IMR-90 (cell line): ENCODE data around the gene KRT28. TPM values are rescaled to one million over a fixed set of nuclear protein-coding genes. Genes with fewer than 3 reads are reported as not detected.

Source experiments
- ATAC-seq: fragments of 200-7000 bp; cut with Tn5 transposase; 2 replicates; pipeline ENCODE4 v1.9.1; 2020; ENCODE audit warnings: low read depth, mild to moderate bottlenecking, moderate library complexity
- BruUV-seq: library from RNA; stranded (reverse); fragments of 400-500 nt; replicated peaks from 2 replicates; lab custom pipeline; 2021; lab: Mats Ljungman, UMichigan
- CTCF ChIA-PET: fragments of 300-600 bp; formaldehyde crosslinking; extraction: SDS; loops from one replicate; lab custom pipeline; 2021; ENCODE audit warnings: antibody characterized with exemption; lab: Yijun Ruan, JAX
- POLR2A ChIA-PET: fragments of 300-600 bp; sonication (Branson Sonifier 250); formaldehyde crosslinking; loops from one replicate; lab custom pipeline; 2022; ENCODE audit warnings: antibody characterized with exemption; ENCODE audit not compliant: unreplicated experiment; lab: Charles Lee
- DNase-seq: peaks from one replicate; pipeline ENCODE4 v3.0.0; 2013
- H2AFZ ChIP-seq: replicated peaks from 2 replicates; pipeline ENCODE3; 2013; ENCODE audit warnings: low read length, mild to moderate bottlenecking; ENCODE audit not compliant: poor library complexity
- H2AK5ac ChIP-seq: 2 replicates; pipeline ENCODE4 v1.6.1; 2013; ENCODE audit warnings: low read depth, low read length, inconsistent platforms
- H2AK9ac ChIP-seq: replicated peaks from 2 replicates; pipeline ENCODE3; 2013; ENCODE audit warnings: mild to moderate bottlenecking, low read depth, low read length, moderate library complexity; ENCODE audit not compliant: poor library complexity
- H2BK120ac ChIP-seq: 2 replicates; pipeline ENCODE4 v1.6.1; 2013; ENCODE audit warnings: low read depth, low read length, inconsistent platforms
- H2BK15ac ChIP-seq: 3 replicates; pipeline ENCODE4 v1.6.1; 2013; ENCODE audit warnings: low read depth, low read length, inconsistent platforms
- H2BK20ac ChIP-seq: 2 replicates; pipeline ENCODE4 v1.6.1; 2013; ENCODE audit warnings: low read depth, mild to moderate bottlenecking, inconsistent platforms, low read length, moderate library complexity
- H2BK5ac ChIP-seq: 2 replicates; pipeline ENCODE4 v1.6.1; 2013; ENCODE audit warnings: mild to moderate bottlenecking, low read depth, low read length, inconsistent platforms; ENCODE audit not compliant: poor library complexity, severe bottlenecking
- H3K14ac ChIP-seq: replicated peaks from 2 replicates; pipeline ENCODE4 v1.6.1; 2013; ENCODE audit warnings: low read depth, low read length, inconsistent platforms
- H3K18ac ChIP-seq: 2 replicates; pipeline ENCODE4 v1.6.1; 2013; ENCODE audit warnings: low read depth, low read length, control low read depth
- H3K23ac ChIP-seq: 2 replicates; pipeline ENCODE4 v1.6.1; 2013; ENCODE audit warnings: low read depth, low read length, inconsistent platforms
- H3K27ac ChIP-seq: 2 replicates; pipeline ENCODE4 v1.5.1; 2013; ENCODE audit warnings: mild to moderate bottlenecking, control low read depth, low read length; ENCODE audit not compliant: insufficient read depth
- H3K27me3 ChIP-seq: 2 replicates; pipeline ENCODE4 v1.6.1; 2013; ENCODE audit warnings: low read length; ENCODE audit not compliant: control insufficient read depth, insufficient read depth
- H3K36me3 ChIP-seq: 2 replicates; pipeline ENCODE4 v1.6.1; 2013; ENCODE audit warnings: low read length, mixed read lengths; ENCODE audit not compliant: control insufficient read depth, insufficient read depth
- H3K4ac ChIP-seq: 2 replicates; pipeline ENCODE4 v1.6.1; 2013; ENCODE audit warnings: low read depth, low read length, inconsistent platforms
- H3K4me1 ChIP-seq: 2 replicates; pipeline ENCODE4 v1.6.1; 2013; ENCODE audit warnings: low read length, mixed read lengths; ENCODE audit not compliant: control insufficient read depth, insufficient read depth
- H3K4me2 ChIP-seq: 2 replicates; pipeline ENCODE4 v1.6.1; 2013; ENCODE audit warnings: low read depth, mild to moderate bottlenecking, control low read depth, low read length, moderate library complexity
- H3K4me3 ChIP-seq: 2 replicates; pipeline ENCODE4 v1.5.1; 2013; ENCODE audit warnings: low read depth, mild to moderate bottlenecking, control low read depth, low read length, moderate library complexity; ENCODE audit not compliant: insufficient read depth
- H3K56ac ChIP-seq: 2 replicates; pipeline ENCODE4 v1.6.1; 2013; ENCODE audit warnings: low read length, inconsistent platforms; ENCODE audit not compliant: insufficient read depth; ENCODE audit errors: extremely low read depth
- H3K79me1 ChIP-seq, 2 experiments: 2 replicates each; pipeline ENCODE4 v1.6.1; 2013; ENCODE audit warnings: low read length in 2 of 2, inconsistent platforms in 1 of 2, low read depth in 1 of 2
- H3K9ac ChIP-seq: 2 replicates; pipeline ENCODE4 v1.6.1; 2013; ENCODE audit warnings: low read depth, low read length, control low read depth
- H3K9me1 ChIP-seq: 2 replicates; pipeline ENCODE4 v1.6.1; 2013; ENCODE audit warnings: low read length, inconsistent platforms; ENCODE audit not compliant: insufficient read depth
- H3K9me3 ChIP-seq: 2 replicates; pipeline ENCODE4 v1.6.1; 2013; ENCODE audit warnings: low read length; ENCODE audit not compliant: control insufficient read depth, insufficient read depth
- H4K20me1 ChIP-seq: 2 replicates; pipeline ENCODE4 v1.6.1; 2013; ENCODE audit warnings: low read length, inconsistent platforms; ENCODE audit not compliant: insufficient read depth
- H4K5ac ChIP-seq: 2 replicates; pipeline ENCODE4 v1.6.1; 2013; ENCODE audit warnings: mild to moderate bottlenecking, low read depth, low read length, control low read depth
- H4K8ac ChIP-seq, 2 experiments: 2 replicates each; pipeline ENCODE4 v1.6.1; 2013; ENCODE audit warnings: low read depth in 2 of 2, low read length in 2 of 2, control low read depth in 1 of 2, inconsistent platforms in 1 of 2
- H4K91ac ChIP-seq: 2 replicates; pipeline ENCODE4 v1.6.1; 2013; ENCODE audit warnings: low read depth, low read length, inconsistent platforms; ENCODE audit not compliant: insufficient read depth
- CTCF ChIP-seq: conservative IDR thresholded peaks from 2 replicates; pipeline ENCODE4 v1.5.1; 2012; ENCODE audit warnings: mild to moderate bottlenecking, low read depth, low read length, improper control_type of control experiment
- MAFK ChIP-seq: IDR thresholded peaks from 2 replicates; pipeline ENCODE4 v1.6.1; 2012; ENCODE audit warnings: low read depth, low read length, improper control_type of control experiment
- WGBS, 2 experiments: methylation state at CpG; one replicate each; pipeline versions ENCODE4 v1.1.5 to v1.1.7; 2013; ENCODE audit warnings: missing lambda C conversion rate in 2 of 2; ENCODE audit not compliant: insufficient read length in 1 of 2; ENCODE audit errors: extremely low coverage in 2 of 2; 5-methylcytosine and 5-hydroxymethylcytosine counted together
- dilution Hi-C: fragments of 300-500 bp; cut with HindIII; formaldehyde crosslinking; loops from one replicate; pipeline ENCODE4 v1.14.3; 2018; ENCODE audit warnings: low sequenced_read_pairs; ENCODE audit not compliant: unreplicated experiment
- in situ Hi-C: fragments of 300-500 bp; cut with MboI; formaldehyde crosslinking; loops from 3 replicates; pipeline ENCODE4 v1.14.3; 2019; ENCODE audit warnings: low sequenced_read_pairs, inconsistent platforms, mixed read lengths
- intact Hi-C: fragments of 100-400 bp; cut with micrococcal nuclease; formaldehyde crosslinking; loops from 2 replicates; pipeline ENCODE4 v1.10.0; 2022
- polyA plus RNA-seq, 3 experiments: library from polyadenylated mRNA; depleted of rRNA; stranded (reverse); fragments of >200 nt; gene quantifications; 2 replicates each; pipeline ENCODE4 v1.2.3, GENCODE V29; 2012; ENCODE audit warnings: low replicate concordance in 1 of 3
- total RNA-seq: library from RNA; depleted of rRNA; stranded (reverse); fragments of >200 nt; gene quantifications from 2 replicates; pipeline ENCODE4 v1.2.3, GENCODE V29; 2012

Gene KRT28
- total and polyA plus RNA-seq, 2 of the 4 experiments (the other 2 are of a cell fraction), result not detected

DNA sequence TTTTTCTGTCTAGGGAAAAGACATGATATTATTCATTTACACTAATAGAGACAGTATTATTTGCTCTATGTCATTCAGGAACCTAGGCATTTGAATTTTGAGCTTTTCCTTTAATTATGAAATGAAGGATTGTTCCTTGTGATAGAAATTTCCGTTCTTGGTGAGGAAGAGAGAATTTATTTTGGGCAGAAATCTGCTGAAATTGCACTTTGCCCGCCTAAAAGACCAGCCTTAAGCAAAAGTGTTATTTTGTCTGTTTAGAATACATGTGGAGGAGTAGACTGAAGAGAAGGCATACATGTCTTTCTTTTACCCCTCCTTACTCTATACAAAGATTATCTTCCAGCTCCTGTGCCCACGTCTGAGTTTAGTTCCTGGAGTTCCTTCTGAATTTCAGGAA lies 39.4 kb upstream of the KRT28 start:
- no peak overlapping the region for H3K4me3 ChIP-seq
- no peak overlapping the region for H3K4ac ChIP-seq
- H3K79me1 ChIP-seq, result no peaks in the 10 kb centered on the region
- no peak overlapping the region for H2AFZ ChIP-seq
- H3K27me3 ChIP-seq, result no peaks in the 10 kb centered on the region; the same call in 1 of the 2 replicates
- no peak overlapping the region for H3K18ac ChIP-seq
- H4K5ac ChIP-seq, result no peak overlapping the region
- H2BK20ac ChIP-seq, result no peak overlapping the region
- no peak overlapping the region for H4K91ac ChIP-seq
- H3K9me3 ChIP-seq, result no peaks in the 10 kb centered on the region
- no peak overlapping the region for H2BK120ac ChIP-seq
- no peak overlapping the region for H3K27ac ChIP-seq
- H3K36me3 ChIP-seq, result peaks cover 8% of the 10 kb centered on the region
- intact Hi-C loops, result no loop called here
- TF ChIP-seq CTCF (no peak), MAFK (peak; percentile 11; the same call in 1 of the 2 replicates)
- no peak overlapping the region for H2BK5ac ChIP-seq
- no peak overlapping the region for H3K9ac ChIP-seq
- H3K23ac ChIP-seq, result no peak overlapping the region
- H3K56ac ChIP-seq, result no peak overlapping the region
- H2AK9ac ChIP-seq, result no peak overlapping the region
- H4K20me1 ChIP-seq, result no peaks in the 10 kb centered on the region
- no peak overlapping the region for H3K4me2 ChIP-seq
- ChIA-PET CTCF (no interaction called here), POLR2A (no interaction called here)
- DNase-seq, result no peak
- no TSS peak for BruUV-seq
- no peak for ATAC-seq
- H3K4me1 ChIP-seq, result no peaks in the 10 kb centered on the region
- dilution Hi-C loops, result no loop called here
- H2BK15ac ChIP-seq, result no peak overlapping the region
- WGBS, 2 experiments, result 80% methylated on average over 1 of the region's 3 CpGs; no CpG with 5 or more reads in 1 of the 2 experiments
- H4K8ac ChIP-seq, result no peak overlapping the region
- H3K9me1 ChIP-seq, result 0 out of 2 replicates have a peak, but pooled peaks cover 4% of the 10 kb centered on the region
- no peak overlapping the region for H2AK5ac ChIP-seq
- in situ Hi-C loops, result no loop called here
- no peak overlapping the region for H3K14ac ChIP-seq
